Endothelial cell (in vitro differentiated cells): ENCODE results near the gene TNRC6B. TPM values are rescaled to one million over a fixed set of nuclear protein-coding genes. Genes with fewer than 3 reads are reported as not detected.

Source experiments
- DNase-seq: peaks from one replicate; pipeline ENCODE4 v3.0.0; 2021; ENCODE audit warnings: low spot score
- H3K27ac Mint-ChIP-seq: one replicate; pipeline ENCODE4 v1.8.0; 2021; ENCODE audit warnings: mixed read lengths, inconsistent platforms; ENCODE audit not compliant: unreplicated experiment
- H3K27me3 Mint-ChIP-seq: one replicate; pipeline ENCODE4 v1.8.0; 2021; ENCODE audit warnings: mild to moderate bottlenecking, moderate library complexity, mixed read lengths, inconsistent platforms; ENCODE audit not compliant: unreplicated experiment
- H3K36me3 Mint-ChIP-seq: one replicate; pipeline ENCODE4 v1.8.0; 2021; ENCODE audit warnings: mild to moderate bottlenecking, low read depth, mixed read lengths, inconsistent platforms; ENCODE audit not compliant: unreplicated experiment
- H3K4me1 Mint-ChIP-seq: one replicate; pipeline ENCODE4 v1.8.0; 2021; ENCODE audit warnings: mild to moderate bottlenecking, mixed read lengths, inconsistent platforms; ENCODE audit not compliant: unreplicated experiment
- H3K4me3 Mint-ChIP-seq: one replicate; pipeline ENCODE4 v1.8.0; 2021; ENCODE audit warnings: mild to moderate bottlenecking, mixed read lengths, inconsistent platforms; ENCODE audit not compliant: unreplicated experiment
- H3K9me3 Mint-ChIP-seq: one replicate; pipeline ENCODE4 v1.8.0; 2021; ENCODE audit warnings: mixed read lengths, inconsistent platforms; ENCODE audit not compliant: unreplicated experiment
- CTCF ChIP-seq: fragments of 200-600 bp; sonication (generic); IDR thresholded peaks from one replicate; pipeline ENCODE4 v1.5.0; 2021; ENCODE audit warnings: antibody characterized with exemption; ENCODE audit not compliant: unreplicated experiment
- total RNA-seq: library from RNA; stranded (reverse); fragmentation: NEBNext Ultra II Directional; extraction: Animal tissue kit (Norgen Biotek cat#: 25700); gene quantifications from one replicate; pipeline ENCODE4 v1.2.1, GENCODE V29; 2021; ENCODE audit not compliant: unreplicated experiment

Gene TNRC6B
- total RNA-seq, 1 donor from 2014 or later = 53.4 TPM

- H3K36me3 Mint-ChIP-seq = peaks cover 8% of the 10 kb centered on the region
- H3K4me1 Mint-ChIP-seq = peaks cover 48% of the 10 kb centered on the region
- peaks cover 4% of the 10 kb centered on the region for H3K27me3 Mint-ChIP-seq
These were observed 988 bp downstream of the TNRC6B start for GRCh38 chr22:40178417-40179409.

GRCh38 chr22:40179526-40179925 is 1.8 kb downstream of the TNRC6B start:
- peaks cover 4% of the 10 kb centered on the region for H3K27me3 Mint-ChIP-seq
- H3K4me1 Mint-ChIP-seq = peaks cover 54% of the 10 kb centered on the region
- no peak for DNase-seq
- peak overlapping the region; percentile 94 for H3K4me3 Mint-ChIP-seq
- H3K9me3 Mint-ChIP-seq = no peaks in the 10 kb centered on the region
- peaks cover 8% of the 10 kb centered on the region for H3K36me3 Mint-ChIP-seq
- peak overlapping the region; percentile 93 for H3K27ac Mint-ChIP-seq
- no peak for TF ChIP-seq CTCF

More at GRCh38 chr22:40178417-40179409, 988 bp downstream of the TNRC6B start:
- H3K4me3 Mint-ChIP-seq = peak overlapping the region; percentile 94
- no peak for TF ChIP-seq CTCF
- no peaks in the 10 kb centered on the region for H3K9me3 Mint-ChIP-seq
- DNase-seq = peak; percentile 22
- H3K27ac Mint-ChIP-seq = peak overlapping the region; percentile 93

- peaks cover 8% of the 10 kb centered on the region for H3K36me3 Mint-ChIP-seq
- H3K4me1 Mint-ChIP-seq = peaks cover 55% of the 10 kb centered on the region
- H3K4me3 Mint-ChIP-seq = peak overlapping the region; percentile 52
These were observed 2.7 kb downstream of the TNRC6B start for GRCh38 chr22:40180403-40180802.

GRCh38 chr22:40181323-40181722 is 3.6 kb downstream of the TNRC6B start:
- TF ChIP-seq CTCF = no peak
- H3K27ac Mint-ChIP-seq = no peak overlapping the region
- H3K4me3 Mint-ChIP-seq = no peak overlapping the region
- H3K27me3 Mint-ChIP-seq = peaks cover 5% of the 10 kb centered on the region
- DNase-seq = no peak
- H3K4me1 Mint-ChIP-seq = peaks cover 60% of the 10 kb centered on the region
- peaks cover 11% of the 10 kb centered on the region for H3K36me3 Mint-ChIP-seq
- H3K9me3 Mint-ChIP-seq = no peaks in the 10 kb centered on the region

More at GRCh38 chr22:40180403-40180802, 2.7 kb downstream of the TNRC6B start:
- Mint-ChIP-seq H3K27ac (peak overlapping the region; percentile 2), H3K27me3 (peaks cover 5% of the 10 kb centered on the region), H3K9me3 (no peaks in the 10 kb centered on the region)
- DNase-seq = no peak
- TF ChIP-seq CTCF = no peak
